GM12864 (cell line): Measurements from ENCODE around the gene IL22.

Experiments used
- DNase-seq: peaks from one replicate; pipeline ENCODE4 v3.0.0-alpha.2; 2011; ENCODE audit warnings: low read depth
- H3K4me3 ChIP-seq: 2 replicates; pipeline ENCODE4 v1.5.1; 2011; ENCODE audit warnings: mild to moderate bottlenecking, low read depth, low read length, control low read depth
- TF ChIP-seq, protein P1 (sequence below): IDR thresholded peaks from 2 replicates; pipeline ENCODE4 v1.5.1; 2011; ENCODE audit warnings: low read depth, mild to moderate bottlenecking, moderate library complexity, low read length, control low read depth, inconsistent platforms; ENCODE audit errors: missing control alignments

Gene IL22

DNA sequence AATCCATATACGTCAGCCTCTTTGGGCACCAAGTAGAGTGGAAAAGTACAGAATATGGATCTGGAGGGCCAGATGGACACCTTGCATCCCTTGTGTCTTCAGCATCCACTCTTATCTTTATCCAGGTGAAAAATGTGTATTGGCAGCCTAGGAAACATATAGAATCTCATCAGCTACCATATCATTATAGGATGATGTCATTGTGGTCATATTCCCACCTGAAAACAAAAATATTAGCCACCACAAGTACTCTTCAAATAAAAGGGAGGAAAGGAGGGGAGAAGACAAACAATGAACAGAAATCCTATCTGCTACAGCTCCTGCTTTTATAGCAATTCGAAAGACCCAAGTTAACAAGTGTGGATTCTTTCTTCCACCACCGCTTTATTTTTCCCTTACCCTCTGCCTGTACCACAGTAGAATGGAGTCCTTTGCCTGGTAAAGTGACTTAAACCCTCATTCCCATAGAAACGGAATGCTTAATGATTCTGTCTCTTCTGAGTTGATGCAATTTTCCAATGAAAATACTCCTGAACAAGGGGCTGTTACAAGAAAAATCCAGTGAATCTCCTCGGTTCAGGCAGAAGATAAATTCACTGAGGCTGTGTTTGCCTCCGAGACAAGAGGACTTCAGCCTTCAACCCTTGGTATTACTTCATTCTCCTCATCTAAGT is 14.0 kb downstream of the IL22 start:
- DNase-seq = no peak
- TF ChIP-seq, protein P1, sequence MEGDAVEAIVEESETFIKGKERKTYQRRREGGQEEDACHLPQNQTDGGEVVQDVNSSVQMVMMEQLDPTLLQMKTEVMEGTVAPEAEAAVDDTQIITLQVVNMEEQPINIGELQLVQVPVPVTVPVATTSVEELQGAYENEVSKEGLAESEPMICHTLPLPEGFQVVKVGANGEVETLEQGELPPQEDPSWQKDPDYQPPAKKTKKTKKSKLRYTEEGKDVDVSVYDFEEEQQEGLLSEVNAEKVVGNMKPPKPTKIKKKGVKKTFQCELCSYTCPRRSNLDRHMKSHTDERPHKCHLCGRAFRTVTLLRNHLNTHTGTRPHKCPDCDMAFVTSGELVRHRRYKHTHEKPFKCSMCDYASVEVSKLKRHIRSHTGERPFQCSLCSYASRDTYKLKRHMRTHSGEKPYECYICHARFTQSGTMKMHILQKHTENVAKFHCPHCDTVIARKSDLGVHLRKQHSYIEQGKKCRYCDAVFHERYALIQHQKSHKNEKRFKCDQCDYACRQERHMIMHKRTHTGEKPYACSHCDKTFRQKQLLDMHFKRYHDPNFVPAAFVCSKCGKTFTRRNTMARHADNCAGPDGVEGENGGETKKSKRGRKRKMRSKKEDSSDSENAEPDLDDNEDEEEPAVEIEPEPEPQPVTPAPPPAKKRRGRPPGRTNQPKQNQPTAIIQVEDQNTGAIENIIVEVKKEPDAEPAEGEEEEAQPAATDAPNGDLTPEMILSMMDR = no peak
- H3K4me3 ChIP-seq = no peak overlapping the region

DNA sequence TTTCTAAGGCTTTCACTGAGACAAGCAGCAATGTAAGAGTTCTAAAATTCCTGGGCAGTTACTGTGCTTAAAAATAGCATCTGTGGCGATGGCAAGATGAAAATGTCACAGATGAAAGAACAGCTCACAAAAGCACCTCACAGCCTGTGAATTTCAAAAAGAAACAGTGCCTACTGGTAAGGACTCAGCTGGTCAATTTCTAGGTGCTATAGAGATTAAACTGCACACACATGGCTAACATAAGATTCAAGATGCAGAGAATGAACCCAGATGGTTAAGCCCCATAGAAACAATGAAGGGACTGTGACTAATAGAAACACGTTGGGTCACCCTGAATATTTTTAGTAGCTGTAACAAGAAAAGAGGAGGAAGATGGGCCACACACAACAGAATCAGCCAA is 15.8 kb downstream of the IL22 start:
- DNase-seq = no peak
- TF ChIP-seq, protein P1 = no peak
- H3K4me3 ChIP-seq = no peak overlapping the region

DNA sequence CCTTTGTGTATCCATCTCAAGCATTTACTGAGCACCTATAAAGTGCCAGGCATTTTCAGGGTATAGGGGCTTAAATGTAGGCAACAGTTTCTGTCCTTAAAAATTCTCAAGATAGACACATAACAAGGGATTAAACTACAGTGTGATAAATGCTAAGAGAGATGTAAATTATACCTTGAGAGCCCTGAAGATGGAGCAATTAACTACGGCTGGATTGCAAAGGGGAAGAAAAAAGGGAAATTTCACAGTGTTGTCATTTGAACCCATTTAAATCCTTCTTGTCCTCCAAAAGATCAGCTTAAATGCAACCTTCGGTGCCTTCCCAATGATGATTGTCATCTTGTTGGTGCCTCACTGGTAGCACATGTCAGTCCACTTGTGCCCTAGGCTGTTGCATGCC is 16.3 kb downstream of the IL22 start:
- peak overlapping the region; percentile 28; the same call in 1 of the 2 replicates for H3K4me3 ChIP-seq
- TF ChIP-seq, protein P1 = no peak
- DNase-seq = no peak

DNA sequence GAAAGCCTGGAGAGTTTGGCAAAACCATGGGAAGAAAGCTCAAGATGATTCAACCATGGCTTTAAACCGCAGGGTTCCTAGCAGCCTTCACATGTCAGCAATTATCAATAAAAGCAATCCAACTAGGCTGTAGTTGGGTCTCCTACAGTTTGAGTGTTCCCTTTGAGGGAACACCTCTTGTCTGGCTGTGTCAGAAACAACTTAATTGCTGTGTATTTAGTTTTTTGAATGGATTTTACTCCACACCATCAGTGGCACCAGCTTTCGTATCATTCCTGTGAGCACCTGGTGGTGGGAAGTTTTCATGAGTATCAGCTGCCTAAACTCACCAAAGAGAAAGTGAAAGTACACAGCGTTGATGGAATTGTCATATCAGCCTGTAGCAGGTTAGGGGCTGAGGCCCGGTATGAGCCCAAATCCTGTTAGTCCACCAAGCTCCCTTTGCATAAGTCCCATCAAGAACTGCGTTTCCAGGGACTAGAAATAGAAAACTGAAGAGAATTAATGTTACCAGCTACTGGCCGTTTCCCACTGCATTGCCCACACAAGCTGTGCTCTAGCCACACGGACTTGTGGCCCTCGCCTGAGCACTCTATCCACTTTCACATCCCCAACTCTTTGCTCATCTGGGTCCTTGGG is 16.9 kb downstream of the IL22 start:
- peak; percentile 46 for DNase-seq
- TF ChIP-seq, protein P1 = no peak
- H3K4me3 ChIP-seq = peak overlapping the region; percentile 28

DNA sequence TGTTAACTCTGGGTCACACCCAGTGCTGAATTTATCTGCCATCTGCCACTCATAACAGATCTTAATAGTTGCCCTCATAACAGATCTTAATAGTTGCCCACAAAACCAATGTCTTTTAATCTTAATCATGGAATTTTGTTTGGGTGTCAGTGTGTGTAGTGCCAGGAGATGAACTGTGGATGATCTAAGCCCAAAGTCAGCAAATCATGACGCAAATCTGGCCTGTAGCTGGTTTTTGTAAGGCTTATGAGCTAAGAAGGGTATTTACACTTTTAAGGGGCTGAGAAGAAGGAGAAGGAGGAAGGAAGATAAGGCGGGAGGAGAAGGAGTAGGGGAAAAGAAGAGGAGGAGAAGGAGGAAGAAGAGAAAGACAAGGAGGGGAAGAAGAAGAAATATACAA is 17.8 kb downstream of the IL22 start:
- H3K4me3 ChIP-seq = no peak overlapping the region
- TF ChIP-seq, protein P1 = no peak
- DNase-seq = no peak

DNA sequence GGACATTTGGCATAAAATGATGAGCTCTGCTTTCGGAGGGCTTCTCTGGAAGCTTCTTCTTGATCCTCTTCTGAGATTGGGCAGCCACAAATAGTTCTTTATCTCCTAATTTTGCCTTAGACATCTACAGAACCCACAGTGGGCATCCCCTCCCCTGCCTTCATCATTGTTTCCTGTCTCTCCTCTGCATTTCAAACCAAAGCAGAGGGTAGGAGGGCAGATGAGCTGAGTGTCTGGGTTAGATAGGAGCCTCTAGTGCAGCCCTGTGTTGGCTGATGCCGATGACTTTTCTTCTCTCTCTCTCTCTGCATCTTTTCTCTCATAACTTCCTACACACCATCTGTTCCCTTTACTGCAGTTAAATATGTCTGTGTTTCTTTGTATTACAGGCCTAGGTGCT is 19.3 kb downstream of the IL22 start:
- no peak overlapping the region for H3K4me3 ChIP-seq
- no peak for DNase-seq
- TF ChIP-seq, protein P1 = no peak

DNA sequence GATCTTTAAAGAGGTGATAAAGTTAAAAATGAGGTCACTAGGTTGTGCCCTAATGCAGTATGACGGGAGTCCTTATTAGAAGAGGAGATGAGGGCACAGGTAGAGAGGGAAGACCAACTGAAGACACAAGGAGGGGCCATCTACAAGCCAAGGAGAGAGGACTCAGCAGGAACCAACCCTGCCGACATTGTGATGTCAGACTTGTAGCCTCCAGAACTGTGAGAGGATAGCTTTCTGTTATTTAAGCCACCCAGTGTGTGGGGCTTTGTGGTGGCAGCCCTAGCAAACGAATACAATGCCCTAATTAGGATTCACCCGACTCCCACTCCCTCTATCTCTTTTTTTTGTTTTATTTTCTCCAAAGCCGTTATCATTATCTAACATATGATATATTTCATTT is 19.9 kb downstream of the IL22 start:
- no peak overlapping the region for H3K4me3 ChIP-seq
- DNase-seq = no peak
- TF ChIP-seq, protein P1 = no peak
